OCI-LY3 (cell line): Measurements from ENCODE around the gene MKX.

ENCODE experiments used
- EZH2phosphoT487 ChIP-seq: fragments of 200-600 bp; shearing (Covaris generic); IDR thresholded peaks from 2 replicates; pipeline ENCODE4 v1.6.1; 2018; ENCODE audit warnings: antibody characterized with exemption, mixed run types, low read depth
- TF ChIP-seq, protein P1 (sequence below): fragments of 200-600, 300-600 bp; sonication (generic); IDR thresholded peaks from 2 replicates; pipeline ENCODE4 v1.5.1; 2014; ENCODE audit warnings: antibody characterized with exemption, low read length, low read depth

- TF ChIP-seq, protein P1, sequence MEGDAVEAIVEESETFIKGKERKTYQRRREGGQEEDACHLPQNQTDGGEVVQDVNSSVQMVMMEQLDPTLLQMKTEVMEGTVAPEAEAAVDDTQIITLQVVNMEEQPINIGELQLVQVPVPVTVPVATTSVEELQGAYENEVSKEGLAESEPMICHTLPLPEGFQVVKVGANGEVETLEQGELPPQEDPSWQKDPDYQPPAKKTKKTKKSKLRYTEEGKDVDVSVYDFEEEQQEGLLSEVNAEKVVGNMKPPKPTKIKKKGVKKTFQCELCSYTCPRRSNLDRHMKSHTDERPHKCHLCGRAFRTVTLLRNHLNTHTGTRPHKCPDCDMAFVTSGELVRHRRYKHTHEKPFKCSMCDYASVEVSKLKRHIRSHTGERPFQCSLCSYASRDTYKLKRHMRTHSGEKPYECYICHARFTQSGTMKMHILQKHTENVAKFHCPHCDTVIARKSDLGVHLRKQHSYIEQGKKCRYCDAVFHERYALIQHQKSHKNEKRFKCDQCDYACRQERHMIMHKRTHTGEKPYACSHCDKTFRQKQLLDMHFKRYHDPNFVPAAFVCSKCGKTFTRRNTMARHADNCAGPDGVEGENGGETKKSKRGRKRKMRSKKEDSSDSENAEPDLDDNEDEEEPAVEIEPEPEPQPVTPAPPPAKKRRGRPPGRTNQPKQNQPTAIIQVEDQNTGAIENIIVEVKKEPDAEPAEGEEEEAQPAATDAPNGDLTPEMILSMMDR = no peak
- no peak for TF ChIP-seq EZH2phosphoT487
Measured at GRCh38 chr10:27720529-27720928, 25.1 kb downstream of the MKX start.
